ENCODE results near the gene AHDC1. TPM values are rescaled to one million over a fixed set of nuclear protein-coding genes. Genes with fewer than 3 reads are reported as not detected.
A peak's percentile ranks its signal among the peaks of the same experiment; 100 is the strongest.

Gene AHDC1
- total RNA-seq, 1 donor from 2014 or later: 124 TPM

DNA sequence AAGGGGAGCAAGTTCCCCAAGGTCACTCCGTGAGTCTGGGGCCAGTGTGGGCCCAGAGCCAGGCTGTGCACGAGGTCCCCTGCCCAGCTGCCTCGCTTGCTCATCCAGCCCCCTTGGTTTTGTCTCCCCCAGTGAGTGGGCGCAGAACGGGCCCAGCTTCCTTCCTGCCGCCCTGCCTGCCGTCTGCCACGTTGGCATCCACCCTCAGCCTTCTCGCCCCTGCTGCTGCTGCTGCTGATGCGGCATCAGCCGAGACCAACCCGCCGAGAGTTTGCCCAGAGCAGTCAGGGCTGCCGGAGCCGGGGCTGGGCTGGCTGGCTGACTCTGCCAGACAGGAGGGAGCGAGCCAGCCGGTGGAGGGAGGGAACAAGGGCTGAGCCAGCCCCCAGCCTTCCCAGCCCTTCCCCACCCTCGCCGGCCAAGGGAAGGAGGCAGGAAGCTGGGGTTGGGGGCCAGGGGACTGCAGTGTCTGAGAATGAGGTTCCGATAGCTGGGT, 82.6 kb downstream of the AHDC1 start:
- Mint-ChIP-seq H3K4me1 (ENCODE audit: unreplicated experiment) (peaks cover 80% of the 10 kb centered on the region), H3K9me3 (ENCODE audit: unreplicated experiment) (no peaks in the 10 kb centered on the region), H3K36me3 (ENCODE audit: unreplicated experiment) (no peaks in the 10 kb centered on the region), H3K27ac (ENCODE audit: unreplicated experiment) (no peak overlapping the region), H3K4me3 (ENCODE audit: unreplicated experiment) (no peak overlapping the region), H3K27me3 (ENCODE audit: unreplicated experiment) (no peaks in the 10 kb centered on the region)
- DNase-seq (ENCODE audit: extremely low spot score, unreplicated experiment): no peak
- TF ChIP-seq, protein P1, sequence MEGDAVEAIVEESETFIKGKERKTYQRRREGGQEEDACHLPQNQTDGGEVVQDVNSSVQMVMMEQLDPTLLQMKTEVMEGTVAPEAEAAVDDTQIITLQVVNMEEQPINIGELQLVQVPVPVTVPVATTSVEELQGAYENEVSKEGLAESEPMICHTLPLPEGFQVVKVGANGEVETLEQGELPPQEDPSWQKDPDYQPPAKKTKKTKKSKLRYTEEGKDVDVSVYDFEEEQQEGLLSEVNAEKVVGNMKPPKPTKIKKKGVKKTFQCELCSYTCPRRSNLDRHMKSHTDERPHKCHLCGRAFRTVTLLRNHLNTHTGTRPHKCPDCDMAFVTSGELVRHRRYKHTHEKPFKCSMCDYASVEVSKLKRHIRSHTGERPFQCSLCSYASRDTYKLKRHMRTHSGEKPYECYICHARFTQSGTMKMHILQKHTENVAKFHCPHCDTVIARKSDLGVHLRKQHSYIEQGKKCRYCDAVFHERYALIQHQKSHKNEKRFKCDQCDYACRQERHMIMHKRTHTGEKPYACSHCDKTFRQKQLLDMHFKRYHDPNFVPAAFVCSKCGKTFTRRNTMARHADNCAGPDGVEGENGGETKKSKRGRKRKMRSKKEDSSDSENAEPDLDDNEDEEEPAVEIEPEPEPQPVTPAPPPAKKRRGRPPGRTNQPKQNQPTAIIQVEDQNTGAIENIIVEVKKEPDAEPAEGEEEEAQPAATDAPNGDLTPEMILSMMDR (IDR thresholded peaks at IDR 0.05): no peak

DNA sequence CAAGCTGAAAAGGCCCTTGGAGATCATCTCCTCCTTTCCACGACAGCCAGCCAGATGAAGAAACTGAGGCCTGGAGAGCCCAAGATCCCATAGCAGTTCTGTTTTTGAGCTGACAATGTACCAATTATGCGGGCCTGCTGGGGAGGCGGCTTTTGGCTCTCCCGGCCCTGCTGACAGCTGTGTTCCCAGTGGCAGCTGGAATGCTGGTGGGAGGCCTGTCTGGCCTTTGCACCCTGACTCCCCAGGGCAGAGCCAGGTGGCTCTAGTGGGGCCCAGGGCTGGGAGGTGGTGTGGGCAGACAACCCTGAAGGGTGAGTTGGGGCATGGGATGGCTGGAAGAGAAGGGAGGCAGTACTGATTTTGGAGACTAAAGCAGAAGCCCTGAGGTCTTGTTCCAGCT, 83.3 kb downstream of the AHDC1 start:
- TF ChIP-seq, protein P1 (IDR thresholded peaks at IDR 0.05): no peak

DNA sequence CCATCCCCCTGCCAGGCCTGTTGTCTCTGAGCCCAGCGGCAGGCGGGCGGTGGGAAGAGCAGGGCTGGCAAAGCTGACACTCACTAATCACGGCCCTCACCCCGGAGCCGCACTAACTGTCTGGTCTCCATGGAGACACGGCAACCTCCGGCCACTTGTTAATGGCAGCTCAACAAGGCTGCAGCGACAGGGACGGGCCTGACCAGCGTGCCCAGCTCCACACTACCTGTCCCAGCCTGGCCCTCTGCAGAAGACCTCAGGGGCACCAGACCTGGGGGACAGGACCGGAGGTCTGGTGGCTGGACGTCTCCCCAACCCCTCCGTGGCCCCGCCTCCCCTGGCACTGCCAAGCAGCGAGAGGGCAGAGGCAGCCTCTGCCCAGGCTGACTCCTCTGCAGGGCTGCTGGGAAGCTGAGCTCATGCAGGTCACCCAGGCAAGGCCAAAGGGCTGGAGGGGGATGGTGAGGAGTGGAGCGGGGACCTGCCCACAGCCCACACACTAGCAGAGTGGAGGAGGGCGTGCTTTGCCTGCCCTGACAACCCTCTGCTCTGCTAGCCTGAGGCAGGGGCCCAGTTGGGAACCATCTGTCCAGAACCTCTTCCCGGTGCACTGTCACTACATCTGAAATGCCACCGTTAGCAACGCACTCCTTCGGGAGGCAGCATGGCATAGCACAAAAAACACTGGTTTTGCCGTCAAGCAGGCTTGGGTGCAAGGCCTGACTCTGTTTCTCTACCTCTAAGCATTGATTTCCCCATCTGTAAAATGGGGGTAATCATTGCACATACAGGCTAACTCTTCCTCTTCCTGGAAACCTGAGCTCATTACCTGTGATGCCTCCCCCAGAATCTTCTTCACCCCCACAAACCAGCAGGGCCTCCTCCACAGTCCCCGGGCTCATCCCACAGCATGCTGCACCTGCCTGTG, 84.3 kb downstream of the AHDC1 start:
- H3K4me3 Mint-ChIP-seq (ENCODE audit: unreplicated experiment): no peak overlapping the region
- no peak for DNase-seq (ENCODE audit: extremely low spot score, unreplicated experiment)
- no peaks in the 10 kb centered on the region for H3K27me3 Mint-ChIP-seq (ENCODE audit: unreplicated experiment)
- H3K9me3 Mint-ChIP-seq (ENCODE audit: unreplicated experiment): no peaks in the 10 kb centered on the region
- TF ChIP-seq, protein P1 (IDR thresholded peaks at IDR 0.05): no peak
- no peaks in the 10 kb centered on the region for H3K36me3 Mint-ChIP-seq (ENCODE audit: unreplicated experiment)
- H3K4me1 Mint-ChIP-seq (ENCODE audit: unreplicated experiment): peaks cover 65% of the 10 kb centered on the region
- H3K27ac Mint-ChIP-seq (ENCODE audit: unreplicated experiment): no peak overlapping the region

More for the DNA sequence above, 83.3 kb downstream of the AHDC1 start:
- Mint-ChIP-seq H3K4me1 (ENCODE audit: unreplicated experiment) (peaks cover 73% of the 10 kb centered on the region), H3K27me3 (ENCODE audit: unreplicated experiment) (no peaks in the 10 kb centered on the region), H3K9me3 (ENCODE audit: unreplicated experiment) (no peaks in the 10 kb centered on the region), H3K27ac (ENCODE audit: unreplicated experiment) (peak overlapping the region; percentile 67), H3K4me3 (ENCODE audit: unreplicated experiment) (no peak overlapping the region), H3K36me3 (ENCODE audit: unreplicated experiment) (no peaks in the 10 kb centered on the region)
- no peak for DNase-seq (ENCODE audit: extremely low spot score, unreplicated experiment)

DNA sequence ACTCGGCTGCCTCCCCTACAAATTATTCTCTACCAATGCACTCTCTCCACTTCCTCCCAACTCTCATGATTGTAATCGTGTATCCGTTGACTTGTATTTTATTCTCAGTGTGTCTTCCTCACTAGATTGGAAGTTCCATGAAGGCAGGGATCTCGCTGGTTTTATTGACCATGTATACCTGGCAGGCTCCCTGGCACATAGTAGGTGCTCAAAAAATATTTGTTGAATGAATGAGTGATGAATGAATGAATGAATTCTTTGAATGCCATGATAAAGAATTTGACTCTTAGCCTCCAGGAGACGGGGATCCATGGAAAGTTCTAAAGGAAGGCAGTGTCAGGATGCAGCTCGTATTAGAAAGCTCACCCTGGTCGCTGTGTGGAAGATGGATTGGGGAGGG, 85.1 kb downstream of the AHDC1 start:
- H3K9me3 Mint-ChIP-seq (ENCODE audit: unreplicated experiment): no peaks in the 10 kb centered on the region
- peaks cover 60% of the 10 kb centered on the region for H3K4me1 Mint-ChIP-seq (ENCODE audit: unreplicated experiment)
- DNase-seq (ENCODE audit: extremely low spot score, unreplicated experiment): no peak
- H3K36me3 Mint-ChIP-seq (ENCODE audit: unreplicated experiment): no peaks in the 10 kb centered on the region
- H3K4me3 Mint-ChIP-seq (ENCODE audit: unreplicated experiment): no peak overlapping the region
- H3K27ac Mint-ChIP-seq (ENCODE audit: unreplicated experiment): no peak overlapping the region
- TF ChIP-seq, protein P1 (IDR thresholded peaks at IDR 0.05): no peak
- H3K27me3 Mint-ChIP-seq (ENCODE audit: unreplicated experiment): no peaks in the 10 kb centered on the region
